Smooth muscle cell of the brain vasculature (primary cell): ENCODE data around the gene HIP1.
"Not testable (repeated sequence)": the region's sequence is repeated elsewhere in the genome, so short reads cannot be mapped to it uniquely, and the experiment has no call there.

ENCODE experiments used
- DNase-seq: peaks from one replicate; pipeline ENCODE4 v3.0.0-alpha.2; 2012; ENCODE audit warnings: low read depth, low spot score

HIP1 gene

GRCh38 chr7:75616421-75617167 lies 122.1 kb downstream of the HIP1 start:
- DNase-seq: no peak

- DNase-seq: no peak
Measured at GRCh38 chr7:75614401-75614800, 124.3 kb downstream of the HIP1 start.

- DNase-seq: no peak
Measured at GRCh38 chr7:75613351-75613750, 125.4 kb downstream of the HIP1 start.

GRCh38 chr7:75611557-75612178 lies 127.1 kb downstream of the HIP1 start:
- DNase-seq: no peak

GRCh38 chr7:75609416-75609815 lies 129.3 kb downstream of the HIP1 start:
- not testable (repeated sequence) for DNase-seq

- no peak for DNase-seq
Measured at GRCh38 chr7:75608451-75609122, 130.2 kb downstream of the HIP1 start.

GRCh38 chr7:75604408-75604807 lies 134.3 kb downstream of the HIP1 start:
- DNase-seq: no peak

GRCh38 chr7:75602831-75603230 lies 135.9 kb downstream of the HIP1 start:
- DNase-seq: not testable (repeated sequence)

- DNase-seq: no peak
Measured at GRCh38 chr7:75601539-75601938, 137.2 kb downstream of the HIP1 start.

- DNase-seq: not testable (repeated sequence)
Measured at GRCh38 chr7:75600748-75601147, 138.0 kb downstream of the HIP1 start.

GRCh38 chr7:75599244-75599781 lies 139.4 kb downstream of the HIP1 start:
- no peak for DNase-seq

- no peak for DNase-seq
Measured at GRCh38 chr7:75596727-75597614, 141.8 kb downstream of the HIP1 start.

GRCh38 chr7:75595766-75596165 lies 143.0 kb downstream of the HIP1 start:
- DNase-seq: no peak

GRCh38 chr7:75593500-75594184 lies 145.1 kb downstream of the HIP1 start:
- DNase-seq: not testable (repeated sequence)

- no peak for DNase-seq
Measured at GRCh38 chr7:75591467-75592255, 147.1 kb downstream of the HIP1 start.

GRCh38 chr7:75590373-75591005 lies 148.3 kb downstream of the HIP1 start:
- no peak for DNase-seq

GRCh38 chr7:75584354-75584753 lies 154.4 kb downstream of the HIP1 start:
- DNase-seq: no peak

- no peak for DNase-seq
Measured at GRCh38 chr7:75583255-75583654, 155.5 kb downstream of the HIP1 start.

- no peak for DNase-seq
Measured at GRCh38 chr7:75579899-75580298, 158.8 kb downstream of the HIP1 start.

GRCh38 chr7:75578081-75578480 lies 160.7 kb downstream of the HIP1 start:
- DNase-seq: no peak
